HepG2 (cell line): Measurements from ENCODE around the gene ATP9A. TPM values are rescaled to one million over a fixed set of nuclear protein-coding genes. Genes with fewer than 3 reads are reported as not detected.

Experiments used
- ATAC-seq: fragments of 200-7000 bp; cut with Tn5 transposase; 3 replicates; pipeline ENCODE4 v1.9.1; 2020; ENCODE audit warnings: mild to moderate bottlenecking, moderate library complexity
- BruUV-seq: library from RNA; stranded (reverse); fragments of 400-500 nt; replicated peaks from 2 replicates; lab custom pipeline; 2021; lab: Mats Ljungman, UMichigan
- CTCF ChIA-PET: fragments of 300-600 bp; formaldehyde crosslinking; extraction: SDS; loops from one replicate; lab custom pipeline; 2021; ENCODE audit warnings: low total read pairs, inconsistent platforms, low intra/inter-chr PET ratio; lab: Yijun Ruan, JAX
- POLR2A ChIA-PET: fragments of 350-600 bp; sonication (Branson Sonifier 250); formaldehyde crosslinking; loops from one replicate; lab custom pipeline; 2020; ENCODE audit warnings: antibody characterized with exemption, inconsistent platforms; lab: Yijun Ruan, JAX
- DNase-seq: peaks from one replicate; pipeline ENCODE4 v3.0.0-alpha.2; 2015; ENCODE audit warnings: low spot score
- FAIRE-seq: peaks from 3 replicates; lab custom pipeline; 2011; peaks lifted over from hg19 to GRCh38; lab: Jason Lieb, UNC
- H2AFZ ChIP-seq: one replicate; pipeline ENCODE4 v1.6.1; 2011; ENCODE audit warnings: low read length, inconsistent platforms
- H3K27ac ChIP-seq: fragments of 300-600 bp; 3 replicates; pipeline ENCODE4 v1.8.0; 2011; ENCODE audit warnings: mixed run types, mild to moderate bottlenecking, mixed read lengths, low read length, inconsistent platforms; ENCODE audit not compliant: insufficient read depth; ENCODE audit errors: extremely low read length
- H3K27me3 ChIP-seq, 2 experiments: fragments of 200-600 bp in 1 of 2; 2 replicates in 1 of 2; 3 replicates in 1 of 2; pipeline versions ENCODE4 v1.6.0 to v1.8.0; 2011; ENCODE audit warnings: low read length in 2 of 2, mild to moderate bottlenecking in 2 of 2, moderate library complexity in 2 of 2, inconsistent platforms in 1 of 2; ENCODE audit not compliant: insufficient read depth in 2 of 2, control insufficient read depth in 1 of 2
- H3K36me3 ChIP-seq, 2 experiments: fragments of 200-600 bp in 1 of 2; replicated peaks in 1 of 2; 2 replicates in 1 of 2; 3 replicates in 1 of 2; pipeline versions ENCODE4 v1.5.1 to v1.8.0; 2011; ENCODE audit warnings: low read length in 2 of 2, inconsistent platforms in 1 of 2; ENCODE audit not compliant: insufficient read depth in 2 of 2, control insufficient read depth in 1 of 2
- H3K4me1 ChIP-seq: 2 replicates; pipeline ENCODE4 v1.5.1; 2012; ENCODE audit warnings: low read length, inconsistent platforms; ENCODE audit not compliant: insufficient read depth
- H3K4me2 ChIP-seq: 2 replicates; pipeline ENCODE4 v1.6.0; 2011; ENCODE audit warnings: low read depth, low read length, inconsistent platforms
- H3K4me3 ChIP-seq, 3 experiments: fragments of 200-600 bp in 1 of 3; sonication (generic), shearing (Covaris generic) in 1 of 3; replicated peaks in 1 of 3; 2 replicates each; pipeline ENCODE4 v1.5.1; 2011 to 2016; ENCODE audit warnings: low read length in 3 of 3, inconsistent platforms in 2 of 3, low read depth in 2 of 3, mild to moderate bottlenecking in 2 of 3, control low read depth in 1 of 3, mixed read lengths in 1 of 3; ENCODE audit not compliant: insufficient read depth in 1 of 3
- H3K79me2 ChIP-seq: one replicate; pipeline ENCODE4 v1.6.1; 2011; ENCODE audit warnings: low read length, inconsistent platforms; ENCODE audit not compliant: insufficient read depth
- H3K9ac ChIP-seq: 2 replicates; pipeline ENCODE4 v1.6.0; 2011; ENCODE audit warnings: mild to moderate bottlenecking, low read depth, low read length, inconsistent platforms; ENCODE audit not compliant: insufficient read depth
- H3K9me3 ChIP-seq: 2 replicates; pipeline ENCODE4 v1.5.1; 2012; ENCODE audit warnings: mild to moderate bottlenecking, low read length
- H4K20me1 ChIP-seq: 2 replicates; pipeline ENCODE4 v1.6.0; 2011; ENCODE audit warnings: inconsistent platforms, mild to moderate bottlenecking, low read length, moderate library complexity; ENCODE audit not compliant: insufficient read depth
- MTA1 ChIP-seq: sonication (generic); formaldehyde crosslinking; IDR thresholded peaks from 2 replicates; pipeline ENCODE4 v1.4.0; 2020; ENCODE audit warnings: missing genetic modification reagents, mild to moderate bottlenecking, borderline replicate concordance
- MYNN ChIP-seq: sonication (generic); formaldehyde crosslinking; IDR thresholded peaks from 2 replicates; pipeline ENCODE4 v1.4.0; 2020; ENCODE audit warnings: mild to moderate bottlenecking, low read depth, missing genetic modification reagents
- NR3C1 ChIP-seq: sonication (generic); formaldehyde crosslinking; IDR thresholded peaks from 2 replicates; pipeline ENCODE4 v1.4.0; 2020; ENCODE audit warnings: missing genetic modification reagents
- RAD21 ChIP-seq: fragments of 450-650 bp; formaldehyde crosslinking; IDR thresholded peaks from 2 replicates; pipeline ENCODE4 v1.5.0; 2020; ENCODE audit warnings: mild to moderate bottlenecking
- RFX1 ChIP-seq: fragments of 450-650 bp; IDR thresholded peaks from 2 replicates; pipeline ENCODE4 v1.6.1; 2017
- SMAD3 ChIP-seq: sonication (generic); formaldehyde crosslinking; IDR thresholded peaks from 2 replicates; pipeline ENCODE4 v1.4.0; 2020; ENCODE audit warnings: missing genetic modification reagents
- SRSF4 ChIP-seq: fragments of 200-400 bp; formaldehyde crosslinking; IDR thresholded peaks from one replicate; pipeline ENCODE4 v1.6.1; 2018; ENCODE audit warnings: mild to moderate bottlenecking, low read depth, low read length, moderate library complexity; ENCODE audit not compliant: poor library complexity, severe bottlenecking
- ZNF510 ChIP-seq: sonication (generic); formaldehyde crosslinking; IDR thresholded peaks from 2 replicates; pipeline ENCODE4 v1.4.0; 2020; ENCODE audit warnings: low read depth, mild to moderate bottlenecking, missing genetic modification reagents
- ZNF672 ChIP-seq: sonication (generic); formaldehyde crosslinking; IDR thresholded peaks from 2 replicates; pipeline ENCODE4 v1.8.1; 2022; ENCODE audit warnings: missing genetic modification reagents
- ZNF768 ChIP-seq: sonication (generic); formaldehyde crosslinking; IDR thresholded peaks from 2 replicates; pipeline ENCODE4 v1.4.0; 2020; ENCODE audit warnings: missing genetic modification reagents
- WGBS: methylation state at CpG from one replicate; pipeline ENCODE4 v1.1.6; 2017; ENCODE audit warnings: low lambda C conversion rate; 5-methylcytosine and 5-hydroxymethylcytosine counted together
- in situ Hi-C: cut with HindIII; loops from 2 replicates; pipeline ENCODE4 v1.10.0; 2017; ENCODE audit warnings: low pct_unique_long_range_greater_than_20kb; ENCODE audit not compliant: extremely low pct_ligation_motif_present
- intact Hi-C: fragments of 100-400 bp; cut with micrococcal nuclease; formaldehyde crosslinking; loops from one replicate; pipeline ENCODE4 v1.10.0; 2022; ENCODE audit not compliant: unreplicated experiment
- polyA plus RNA-seq, 8 experiments: library from polyadenylated mRNA; depleted of rRNA in 3 of 8; stranded (reverse) in 7 of 8; unstranded in 1 of 8; fragments of >200 nt; fragmentation: Illumina TruSeq in 4 of 8; extraction: Trizol in 4 of 8; gene quantifications; 2 replicates each; pipeline versions ENCODE4 v1.2.1 to v1.2.3, GENCODE V29; 2011 to 2016; ENCODE audit warnings: low read depth in 4 of 8, missing spikeins in 1 of 8, mixed read lengths in 1 of 8; ENCODE audit not compliant: insufficient read depth in 1 of 8
- total RNA-seq, 5 experiments: library from RNA; depleted of rRNA; stranded (reverse); fragments of >200 nt; fragmentation: Illumina TruSeq; extraction: Trizol; gene quantifications; 2 replicates each; pipeline ENCODE4 v1.2.3, GENCODE V29; 2016; ENCODE audit warnings: low read depth in 1 of 5

The ATP9A gene
- total and polyA plus RNA-seq, 2 of the 13 experiments (the other 11 are each of a cell fraction or from before 2014, with no cell fraction given): 11.8 to 18.5 TPM

DNA sequence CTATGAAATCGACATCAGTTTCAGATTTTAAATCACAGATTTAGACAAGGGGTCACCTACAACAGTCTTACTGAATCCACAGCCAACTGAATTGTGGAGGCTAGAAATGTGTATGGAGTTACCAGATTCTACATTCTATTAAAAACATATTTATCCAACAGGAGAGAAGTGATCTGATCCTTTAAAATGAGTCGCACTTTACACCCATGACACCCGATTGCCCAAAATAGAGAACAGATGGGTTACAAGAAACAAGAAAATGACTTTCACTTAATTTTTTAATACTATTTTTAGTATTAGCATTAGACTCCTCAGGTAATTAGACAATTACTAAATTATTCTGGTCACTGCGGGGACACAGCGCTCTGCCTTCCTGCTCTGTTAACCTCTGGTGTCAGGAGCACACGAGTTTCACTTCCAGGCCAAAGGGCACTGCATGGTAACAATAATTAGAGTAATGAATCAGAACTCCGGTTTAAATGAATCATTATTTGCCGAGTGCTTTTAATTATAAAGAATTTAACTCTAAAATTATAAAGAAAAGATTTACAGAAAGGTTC lies 108.6 kb downstream of the ATP9A start (continued):
- no peak for TF ChIP-seq SRSF4
- no peak for TF ChIP-seq ZNF672 (CRISPR knock-in tag)
- TF ChIP-seq NR3C1 (CRISPR knock-in tag): no peak
- TF ChIP-seq RFX1: no peak
- no peak for TF ChIP-seq SMAD3 (CRISPR knock-in tag)
- no peak for TF ChIP-seq ZNF510
- TF ChIP-seq MYNN (CRISPR knock-in tag): no peak

DNA sequence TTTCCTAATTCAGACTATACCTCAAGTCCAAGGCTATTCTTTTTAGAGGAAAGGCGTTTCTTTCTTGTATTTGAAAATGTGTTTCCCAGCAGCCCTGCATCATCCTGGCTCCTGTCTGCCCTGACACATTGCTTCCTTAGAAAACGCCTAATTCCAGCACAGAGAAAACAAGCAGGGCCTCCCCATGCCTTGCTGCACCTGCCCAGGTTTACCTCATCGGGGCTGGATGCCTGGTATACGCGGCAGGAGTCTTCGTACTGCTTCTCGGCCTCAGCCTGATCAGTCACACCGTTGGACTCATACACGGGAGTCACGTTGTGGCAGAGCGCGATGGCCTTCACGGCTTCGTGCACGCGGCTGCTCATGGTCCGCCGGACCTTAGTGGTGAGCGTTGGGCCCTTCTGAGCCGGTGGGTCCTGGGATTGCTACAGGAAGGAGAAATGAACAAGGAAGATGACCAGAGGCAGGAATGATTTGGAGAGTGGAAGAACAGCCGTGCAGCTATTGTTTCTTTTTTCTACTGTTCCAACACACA lies 111.4 kb downstream of the ATP9A start:
- 0 out of 2 replicates have a peak, but pooled peaks have one; percentile 20 for TF ChIP-seq ZNF768 (CRISPR knock-in tag)
- TF ChIP-seq RAD21 (CRISPR knock-in tag): no peak
- 0 out of 2 replicates have a peak, but pooled peaks have one; percentile 37 for TF ChIP-seq MTA1 (CRISPR knock-in tag)
- no peak for DNase-seq
- Histone ChIP-seq H3K4me3 (no peak overlapping the region), H3K9ac (no peak overlapping the region), H3K4me2 (no peak overlapping the region), H3K27ac (no peak overlapping the region), H4K20me1 (no peaks in the 10 kb centered on the region), H3K79me2 (no peaks in the 10 kb centered on the region), H2AFZ (no peak overlapping the region), H3K36me3 (peaks cover 5 to 9% of the 10 kb centered on the region in 2 experiments; a peak in 4 of 5 replicates), H3K27me3 (no peaks in the 10 kb centered on the region), H3K4me1 (peaks cover 40% of the 10 kb centered on the region), H3K9me3 (no peaks in the 10 kb centered on the region)
- FAIRE-seq: no peak
- ChIA-PET CTCF (no interaction called here), POLR2A (no interaction called here)
- no peak for ATAC-seq
- no TSS peak for BruUV-seq
- WGBS: 94% methylated on average over 21 of the region's 21 CpGs
- in situ Hi-C loops: no loop called here
- intact Hi-C loops: no loop called here
